ENCODE results near the gene RGS3.

DNA sequence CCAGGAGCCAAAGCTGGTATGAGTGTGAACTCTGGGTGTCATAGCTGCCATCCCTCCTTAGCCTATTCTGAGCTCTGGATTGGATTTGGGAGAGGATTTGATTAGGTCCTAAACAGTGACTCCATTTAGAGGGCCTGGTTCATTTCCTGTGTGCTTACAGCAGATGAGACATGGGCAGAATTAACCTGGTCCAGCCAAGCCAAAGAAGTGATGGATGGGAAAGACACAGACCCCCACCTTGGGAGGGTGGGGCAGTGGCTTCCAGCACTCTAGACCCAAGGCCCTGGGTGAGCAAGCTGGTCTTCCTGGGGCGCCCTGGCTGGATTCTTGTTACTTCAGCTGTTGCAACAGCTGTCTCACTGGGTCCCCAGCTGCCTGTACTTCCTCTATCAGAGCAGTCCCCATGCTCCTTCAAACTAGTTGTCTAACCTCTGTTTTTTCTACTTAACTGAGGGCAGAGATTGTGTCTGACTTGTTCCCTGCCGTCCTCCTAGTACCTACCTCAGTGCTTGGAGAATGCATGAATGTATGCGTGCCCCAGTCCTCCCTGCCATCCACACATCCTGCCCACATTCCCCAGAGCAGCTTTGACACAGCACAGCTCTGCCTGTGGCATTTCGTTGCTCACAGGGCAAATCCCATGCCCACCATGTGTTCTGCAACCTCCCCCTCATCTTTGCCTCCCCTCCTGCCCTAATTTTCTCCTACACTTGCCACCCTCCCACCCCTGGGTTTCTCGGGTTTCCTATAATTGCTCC is 115.9 kb downstream of the RGS3 start:
- TF ChIP-seq, protein P1, sequence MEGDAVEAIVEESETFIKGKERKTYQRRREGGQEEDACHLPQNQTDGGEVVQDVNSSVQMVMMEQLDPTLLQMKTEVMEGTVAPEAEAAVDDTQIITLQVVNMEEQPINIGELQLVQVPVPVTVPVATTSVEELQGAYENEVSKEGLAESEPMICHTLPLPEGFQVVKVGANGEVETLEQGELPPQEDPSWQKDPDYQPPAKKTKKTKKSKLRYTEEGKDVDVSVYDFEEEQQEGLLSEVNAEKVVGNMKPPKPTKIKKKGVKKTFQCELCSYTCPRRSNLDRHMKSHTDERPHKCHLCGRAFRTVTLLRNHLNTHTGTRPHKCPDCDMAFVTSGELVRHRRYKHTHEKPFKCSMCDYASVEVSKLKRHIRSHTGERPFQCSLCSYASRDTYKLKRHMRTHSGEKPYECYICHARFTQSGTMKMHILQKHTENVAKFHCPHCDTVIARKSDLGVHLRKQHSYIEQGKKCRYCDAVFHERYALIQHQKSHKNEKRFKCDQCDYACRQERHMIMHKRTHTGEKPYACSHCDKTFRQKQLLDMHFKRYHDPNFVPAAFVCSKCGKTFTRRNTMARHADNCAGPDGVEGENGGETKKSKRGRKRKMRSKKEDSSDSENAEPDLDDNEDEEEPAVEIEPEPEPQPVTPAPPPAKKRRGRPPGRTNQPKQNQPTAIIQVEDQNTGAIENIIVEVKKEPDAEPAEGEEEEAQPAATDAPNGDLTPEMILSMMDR (IDR thresholded peaks at IDR 0.05 in 2 of 3, conservative IDR thresholded peaks at IDR 0.05 in 1 of 3; ENCODE audit: control insufficient read depth in 2 of 3, extremely low read depth in 1 of 3, insufficient read depth in 1 of 3, low read depth in 3 of 3, low read length in 3 of 3): no peak
- TF ChIP-seq POLR2AphosphoS5 (IDR thresholded peaks at IDR 0.05; ENCODE audit: low read length) (no peak), FOXM1 (IDR thresholded peaks at IDR 0.05; ENCODE audit: low read depth, low read length) (no peak), POLR2A (IDR thresholded peaks at IDR 0.05; ENCODE audit: low read depth, low read length) (no peak), HDGF (IDR thresholded peaks at IDR 0.05) (no peak), ZNF274 (IDR thresholded peaks at IDR 0.05; ENCODE audit: insufficient read depth, insufficient read length) (no peak), RBBP5 (conservative IDR thresholded peaks at IDR 0.05) (no peak)
- TF ChIP-seq, protein P2, sequence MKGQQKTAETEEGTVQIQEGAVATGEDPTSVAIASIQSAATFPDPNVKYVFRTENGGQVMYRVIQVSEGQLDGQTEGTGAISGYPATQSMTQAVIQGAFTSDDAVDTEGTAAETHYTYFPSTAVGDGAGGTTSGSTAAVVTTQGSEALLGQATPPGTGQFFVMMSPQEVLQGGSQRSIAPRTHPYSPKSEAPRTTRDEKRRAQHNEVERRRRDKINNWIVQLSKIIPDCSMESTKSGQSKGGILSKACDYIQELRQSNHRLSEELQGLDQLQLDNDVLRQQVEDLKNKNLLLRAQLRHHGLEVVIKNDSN (IDR thresholded peaks at IDR 0.05; ENCODE audit: borderline replicate concordance, extremely low read length, insufficient read depth, low read depth, low read length): no peak
- TF ChIP-seq, protein P3, sequence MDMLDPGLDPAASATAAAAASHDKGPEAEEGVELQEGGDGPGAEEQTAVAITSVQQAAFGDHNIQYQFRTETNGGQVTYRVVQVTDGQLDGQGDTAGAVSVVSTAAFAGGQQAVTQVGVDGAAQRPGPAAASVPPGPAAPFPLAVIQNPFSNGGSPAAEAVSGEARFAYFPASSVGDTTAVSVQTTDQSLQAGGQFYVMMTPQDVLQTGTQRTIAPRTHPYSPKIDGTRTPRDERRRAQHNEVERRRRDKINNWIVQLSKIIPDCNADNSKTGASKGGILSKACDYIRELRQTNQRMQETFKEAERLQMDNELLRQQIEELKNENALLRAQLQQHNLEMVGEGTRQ (IDR thresholded peaks at IDR 0.05; ENCODE audit: borderline replicate concordance, low read depth, low read length): no peak

Data from GM12878 (cell line).